ENCODE measurements around the gene ALPI. TPM values are rescaled to one million over a fixed set of nuclear protein-coding genes. Genes with fewer than 3 reads are reported as not detected.

The ALPI gene
- total RNA-seq, 1 donor, result not detected

DNA sequence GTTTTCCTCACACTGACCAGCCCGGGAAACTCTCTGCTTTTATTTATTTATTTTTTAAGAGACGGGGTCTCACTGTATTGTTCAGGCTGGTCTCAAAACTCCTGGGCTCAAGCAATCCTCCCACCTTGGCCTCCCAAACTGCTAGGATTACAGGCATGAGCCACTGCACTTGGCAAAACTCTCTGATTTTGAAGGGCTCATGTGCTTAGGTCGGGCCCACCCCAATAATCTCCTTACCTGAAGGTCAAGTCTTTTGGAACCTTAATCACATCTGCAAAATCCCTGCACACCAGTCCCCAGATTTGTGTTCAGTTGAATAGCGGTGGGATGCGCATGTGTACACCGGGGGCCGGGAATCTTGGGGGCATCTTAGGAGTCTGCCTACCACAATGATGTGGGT is 39.3 kb downstream of the ALPI start:
- no peak for DNase-seq (ENCODE audit: insufficient read length, low spot score, missing footprints)
- Histone ChIP-seq H3K27me3 (ENCODE audit: insufficient read depth, low read length) (no peaks in the 10 kb centered on the region), H3K4me2 (ENCODE audit: insufficient read depth, low read length) (no peak overlapping the region), H3K27ac (ENCODE audit: low read depth, low read length) (no peak overlapping the region), H3K36me3 (ENCODE audit: insufficient read depth, low read length) (no peaks in the 10 kb centered on the region), H2AFZ (ENCODE audit: low read length) (no peak overlapping the region), H3K4me3 (ENCODE audit: insufficient read depth, low read length) (no peak overlapping the region), H4K20me1 (ENCODE audit: insufficient read depth, low read length) (no peaks in the 10 kb centered on the region), H3K9me3 (ENCODE audit: low read depth, low read length) (no peaks in the 10 kb centered on the region), H3K4me1 (ENCODE audit: insufficient read depth, low read length) (no peaks in the 10 kb centered on the region), H3K79me2 (ENCODE audit: insufficient read depth, low read length) (no peaks in the 10 kb centered on the region)
- TF ChIP-seq, protein P1, sequence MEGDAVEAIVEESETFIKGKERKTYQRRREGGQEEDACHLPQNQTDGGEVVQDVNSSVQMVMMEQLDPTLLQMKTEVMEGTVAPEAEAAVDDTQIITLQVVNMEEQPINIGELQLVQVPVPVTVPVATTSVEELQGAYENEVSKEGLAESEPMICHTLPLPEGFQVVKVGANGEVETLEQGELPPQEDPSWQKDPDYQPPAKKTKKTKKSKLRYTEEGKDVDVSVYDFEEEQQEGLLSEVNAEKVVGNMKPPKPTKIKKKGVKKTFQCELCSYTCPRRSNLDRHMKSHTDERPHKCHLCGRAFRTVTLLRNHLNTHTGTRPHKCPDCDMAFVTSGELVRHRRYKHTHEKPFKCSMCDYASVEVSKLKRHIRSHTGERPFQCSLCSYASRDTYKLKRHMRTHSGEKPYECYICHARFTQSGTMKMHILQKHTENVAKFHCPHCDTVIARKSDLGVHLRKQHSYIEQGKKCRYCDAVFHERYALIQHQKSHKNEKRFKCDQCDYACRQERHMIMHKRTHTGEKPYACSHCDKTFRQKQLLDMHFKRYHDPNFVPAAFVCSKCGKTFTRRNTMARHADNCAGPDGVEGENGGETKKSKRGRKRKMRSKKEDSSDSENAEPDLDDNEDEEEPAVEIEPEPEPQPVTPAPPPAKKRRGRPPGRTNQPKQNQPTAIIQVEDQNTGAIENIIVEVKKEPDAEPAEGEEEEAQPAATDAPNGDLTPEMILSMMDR (IDR thresholded peaks at IDR 0.05; ENCODE audit: extremely low read depth, low read depth, low read length), result no peak

DNA sequence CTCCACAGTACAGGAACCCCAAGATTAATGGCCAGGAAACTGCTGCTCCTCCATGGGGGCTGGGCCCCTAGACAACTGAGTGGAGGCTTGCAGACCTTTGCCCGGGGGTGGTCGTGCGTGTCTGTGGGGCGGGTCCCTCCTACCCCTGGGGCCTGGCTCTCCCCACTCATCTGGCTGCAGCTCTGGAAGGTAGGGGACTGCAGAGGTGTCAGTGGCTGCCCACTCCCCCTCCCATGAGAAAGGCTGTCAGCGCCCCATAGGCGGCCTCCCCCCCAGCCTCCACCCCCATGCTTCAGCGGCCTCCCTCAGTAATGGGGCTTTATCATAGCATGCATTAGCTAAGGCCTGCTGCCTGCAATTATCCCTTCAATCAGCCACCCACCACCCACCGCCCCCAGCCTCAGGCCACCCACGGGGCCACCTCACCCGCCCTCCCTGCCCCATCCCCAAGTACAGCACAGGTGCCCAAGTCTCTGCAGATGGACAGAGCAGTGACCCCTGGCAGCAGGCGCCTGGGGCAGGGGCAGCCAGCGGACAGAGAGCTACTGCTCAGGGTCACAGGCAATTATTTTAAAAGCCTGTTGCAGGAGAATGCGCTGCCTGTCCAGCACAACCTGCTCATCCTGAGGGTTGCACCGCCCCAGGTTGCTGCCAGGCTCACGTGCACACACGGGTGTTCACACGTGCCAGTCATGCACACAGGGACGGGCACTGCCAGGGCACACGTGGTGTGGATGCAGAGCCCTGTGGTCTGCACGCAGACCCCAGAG is 40.7 kb downstream of the ALPI start:
- no peaks in the 10 kb centered on the region for H3K36me3 ChIP-seq (ENCODE audit: insufficient read depth, low read length)
- H4K20me1 ChIP-seq (ENCODE audit: insufficient read depth, low read length), result no peaks in the 10 kb centered on the region
- H3K4me1 ChIP-seq (ENCODE audit: insufficient read depth, low read length), result no peaks in the 10 kb centered on the region
- H3K79me2 ChIP-seq (ENCODE audit: insufficient read depth, low read length), result no peaks in the 10 kb centered on the region
- H3K9me3 ChIP-seq (ENCODE audit: low read depth, low read length), result no peaks in the 10 kb centered on the region
- no peak overlapping the region for H2AFZ ChIP-seq (ENCODE audit: low read length)
- H3K27ac ChIP-seq (ENCODE audit: low read depth, low read length), result no peak overlapping the region
- no peak overlapping the region for H3K4me3 ChIP-seq (ENCODE audit: insufficient read depth, low read length)
- TF ChIP-seq, protein P1 (IDR thresholded peaks at IDR 0.05; ENCODE audit: extremely low read depth, low read depth, low read length), result no peak
- no peaks in the 10 kb centered on the region for H3K27me3 ChIP-seq (ENCODE audit: insufficient read depth, low read length)
- DNase-seq (ENCODE audit: insufficient read length, low spot score, missing footprints), result no peak
- H3K4me2 ChIP-seq (ENCODE audit: insufficient read depth, low read length), result no peak overlapping the region

DNA sequence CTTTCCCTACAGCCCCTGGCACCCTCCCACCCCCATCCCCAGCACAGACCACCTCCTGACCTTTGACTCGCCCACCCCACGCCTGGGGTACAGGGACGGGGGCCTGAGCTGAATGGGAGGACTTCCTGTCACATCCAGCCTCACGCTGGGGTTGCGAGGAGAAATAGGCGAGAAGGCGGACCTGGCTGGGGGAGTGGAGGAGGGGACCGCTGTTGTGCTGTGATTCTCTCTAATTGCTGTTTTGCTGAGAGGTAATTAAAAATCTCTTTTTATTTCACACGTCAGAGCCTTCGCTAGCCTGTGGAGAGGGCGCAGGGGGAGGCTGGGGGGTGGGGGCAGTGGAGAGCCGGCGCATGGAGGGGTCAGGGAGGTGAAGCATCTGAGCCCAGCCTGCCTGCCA is 41.4 kb downstream of the ALPI start:
- Histone ChIP-seq H3K27me3 (ENCODE audit: insufficient read depth, low read length) (peaks cover 1% of the 10 kb centered on the region), H4K20me1 (ENCODE audit: insufficient read depth, low read length) (no peaks in the 10 kb centered on the region), H3K79me2 (ENCODE audit: insufficient read depth, low read length) (no peaks in the 10 kb centered on the region), H2AFZ (ENCODE audit: low read length) (no peak overlapping the region), H3K4me2 (ENCODE audit: insufficient read depth, low read length) (no peak overlapping the region), H3K4me1 (ENCODE audit: insufficient read depth, low read length) (no peaks in the 10 kb centered on the region), H3K27ac (ENCODE audit: low read depth, low read length) (no peak overlapping the region), H3K36me3 (ENCODE audit: insufficient read depth, low read length) (no peaks in the 10 kb centered on the region), H3K4me3 (ENCODE audit: insufficient read depth, low read length) (no peak overlapping the region), H3K9me3 (ENCODE audit: low read depth, low read length) (no peaks in the 10 kb centered on the region)
- DNase-seq (ENCODE audit: insufficient read length, low spot score, missing footprints), result no peak
- TF ChIP-seq, protein P1 (IDR thresholded peaks at IDR 0.05; ENCODE audit: extremely low read depth, low read depth, low read length), result no peak

DNA sequence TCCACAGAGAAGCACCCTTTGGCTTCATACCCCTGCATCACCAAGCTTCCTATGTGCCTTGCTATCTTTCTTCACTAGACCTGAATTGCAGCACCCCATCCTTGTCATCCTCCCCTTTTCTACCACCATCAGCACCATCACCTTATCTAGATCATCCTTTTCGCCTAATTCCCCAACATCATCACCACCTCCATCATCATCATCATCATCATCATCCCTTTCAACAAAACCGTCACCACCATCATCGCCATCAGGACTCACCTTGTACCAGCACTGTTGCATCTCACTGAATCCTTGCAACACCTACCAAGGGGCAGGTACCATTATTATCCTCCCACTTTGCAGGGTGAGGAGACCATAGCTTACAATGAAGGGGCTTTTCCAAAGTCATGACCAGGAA is 42.5 kb downstream of the ALPI start:
- Histone ChIP-seq H3K9me3 (ENCODE audit: low read depth, low read length) (no peaks in the 10 kb centered on the region), H4K20me1 (ENCODE audit: insufficient read depth, low read length) (no peaks in the 10 kb centered on the region), H3K4me2 (ENCODE audit: insufficient read depth, low read length) (no peak overlapping the region), H3K79me2 (ENCODE audit: insufficient read depth, low read length) (no peaks in the 10 kb centered on the region), H3K4me1 (ENCODE audit: insufficient read depth, low read length) (no peaks in the 10 kb centered on the region), H3K36me3 (ENCODE audit: insufficient read depth, low read length) (no peaks in the 10 kb centered on the region), H3K4me3 (ENCODE audit: insufficient read depth, low read length) (no peak overlapping the region), H2AFZ (ENCODE audit: low read length) (no peak overlapping the region), H3K27ac (ENCODE audit: low read depth, low read length) (no peak overlapping the region), H3K27me3 (ENCODE audit: insufficient read depth, low read length) (peaks cover 11% of the 10 kb centered on the region)
- no peak for DNase-seq (ENCODE audit: insufficient read length, low spot score, missing footprints)
- TF ChIP-seq, protein P1 (IDR thresholded peaks at IDR 0.05; ENCODE audit: extremely low read depth, low read depth, low read length), result no peak
